ENCODE data around the gene COQ8A.
"Not testable (repeated sequence)": the region's sequence is repeated elsewhere in the genome, so short reads cannot be mapped to it uniquely, and the experiment has no call there.

COQ8A gene

DNA sequence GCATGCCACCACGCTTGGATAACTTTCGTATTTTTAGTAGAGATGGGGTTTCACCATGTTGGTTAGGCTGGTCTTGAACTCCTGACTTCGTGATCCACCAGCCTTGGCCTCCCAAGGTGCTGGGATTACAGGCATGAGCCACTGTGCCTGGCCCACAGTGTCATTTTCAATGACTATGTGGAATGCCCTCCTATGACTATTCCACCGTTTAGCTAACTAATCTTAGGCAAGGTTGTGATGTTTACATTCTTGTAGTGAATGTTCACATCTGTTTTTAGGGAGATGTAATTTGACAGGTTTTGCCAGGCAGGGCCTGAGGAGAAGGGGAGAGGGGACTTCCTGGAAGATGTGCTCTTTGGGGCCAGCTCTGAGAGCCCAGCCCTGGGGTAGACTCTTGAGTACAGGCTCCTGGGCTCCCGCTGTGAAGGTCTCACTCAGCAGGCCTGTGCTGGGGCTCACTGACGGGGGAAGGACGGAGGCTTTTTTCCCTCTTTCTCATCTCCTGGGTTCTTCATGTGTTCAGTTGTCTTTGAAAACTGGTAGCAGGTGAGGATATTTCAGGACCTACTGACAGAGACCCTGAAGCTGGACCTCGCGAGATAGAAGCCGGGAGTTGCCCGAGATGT is 13.2 kb downstream of the COQ8A start:
- DNase-seq, result no peak

DNA sequence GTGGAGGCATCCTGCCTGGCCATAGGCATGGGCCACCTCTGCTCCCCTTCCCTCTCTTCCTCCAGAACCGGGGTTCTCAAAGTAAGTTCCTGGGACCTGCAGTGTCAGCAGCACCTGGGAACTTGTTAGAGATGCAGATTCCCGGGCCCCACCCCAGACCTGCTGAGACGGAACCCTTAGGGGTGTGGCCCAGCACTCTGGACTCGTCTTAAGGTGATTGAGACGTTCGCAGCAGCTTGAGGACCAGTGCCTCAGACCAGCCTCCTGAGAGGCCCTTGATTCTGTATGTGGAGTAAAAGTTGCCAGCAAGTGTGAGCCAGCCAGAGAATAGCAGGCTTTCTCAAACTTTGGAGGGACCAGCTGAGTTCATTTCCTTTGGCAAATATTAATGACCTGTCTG is 14.2 kb downstream of the COQ8A start:
- DNase-seq, result no peak

DNA sequence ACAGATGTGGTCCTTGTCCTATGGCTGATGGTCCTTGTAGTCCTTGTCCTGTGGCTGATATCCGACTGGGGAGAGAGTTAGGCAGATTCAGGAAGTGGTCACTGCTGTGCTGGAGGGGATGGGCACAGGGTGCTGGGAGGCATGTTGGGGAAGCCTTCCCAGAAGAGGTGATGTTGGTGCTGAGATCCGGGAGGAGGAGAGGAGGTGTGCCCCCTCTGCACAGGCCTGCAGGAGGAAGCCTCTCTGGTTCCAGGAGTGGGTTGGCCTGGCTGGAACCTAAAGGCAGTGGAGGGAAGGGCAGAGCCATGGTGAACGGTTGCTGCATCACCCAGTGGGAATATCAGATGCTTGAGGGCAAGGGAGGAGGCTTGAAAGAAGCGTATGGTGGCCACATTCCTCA is 14.7 kb downstream of the COQ8A start:
- DNase-seq, result no peak

DNA sequence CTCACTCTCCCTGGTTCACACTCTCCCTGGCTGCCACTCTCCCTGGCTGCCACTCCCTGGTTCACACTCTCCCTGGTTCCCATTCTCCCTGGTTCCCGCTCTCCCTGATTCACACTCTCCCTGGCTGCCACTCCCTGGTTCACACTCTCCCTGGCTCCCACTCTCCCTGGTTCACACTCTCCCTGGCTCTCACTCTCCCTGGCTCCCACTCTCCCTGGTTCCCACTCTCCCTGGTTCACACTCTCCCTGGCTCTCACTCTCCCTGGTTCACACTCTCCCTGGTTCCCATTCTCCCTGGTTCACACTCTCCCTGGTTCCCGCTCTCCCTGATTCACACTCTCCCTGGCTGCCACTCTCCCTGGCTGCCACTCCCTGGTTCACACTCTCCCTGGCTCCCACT is 15.8 kb downstream of the COQ8A start:
- not testable (repeated sequence) for DNase-seq

DNA sequence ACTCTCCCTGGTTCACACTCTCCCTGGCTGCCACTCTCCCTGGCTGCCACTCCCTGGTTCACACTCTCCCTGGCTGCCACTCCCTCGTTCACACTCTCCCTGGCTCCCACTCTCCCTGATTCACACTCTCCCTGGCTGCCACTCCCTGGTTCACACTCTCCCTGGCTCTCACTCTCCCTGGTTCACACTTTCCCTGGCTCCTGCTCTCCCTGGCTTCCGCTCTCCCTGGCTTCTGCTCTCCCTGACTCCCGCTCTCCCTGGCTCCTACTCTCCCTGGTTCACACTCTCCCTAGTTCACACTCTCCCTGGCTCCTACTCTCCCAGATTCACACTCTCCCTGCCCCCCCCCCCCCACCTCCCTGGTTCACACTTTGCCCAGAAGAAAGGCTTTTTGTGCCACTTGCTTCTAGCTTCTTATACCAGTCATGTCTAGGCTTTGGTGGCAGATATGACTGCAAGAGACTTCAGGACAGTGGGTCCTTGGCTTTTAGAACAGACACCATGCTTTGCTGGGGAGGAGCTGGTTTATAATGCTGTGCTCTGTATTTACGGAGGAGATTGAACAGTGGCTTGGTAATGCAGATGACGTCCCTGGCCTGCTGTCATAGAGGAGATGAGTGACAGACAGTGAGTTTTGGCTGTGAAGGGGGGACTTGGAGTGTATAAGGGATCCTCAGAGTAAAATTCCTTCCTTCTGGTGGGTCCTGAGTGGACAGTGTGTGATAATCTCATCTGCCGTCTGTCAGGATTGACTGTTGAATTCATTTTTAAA is 17.0 kb downstream of the COQ8A start:
- DNase-seq, result no peak

DNA sequence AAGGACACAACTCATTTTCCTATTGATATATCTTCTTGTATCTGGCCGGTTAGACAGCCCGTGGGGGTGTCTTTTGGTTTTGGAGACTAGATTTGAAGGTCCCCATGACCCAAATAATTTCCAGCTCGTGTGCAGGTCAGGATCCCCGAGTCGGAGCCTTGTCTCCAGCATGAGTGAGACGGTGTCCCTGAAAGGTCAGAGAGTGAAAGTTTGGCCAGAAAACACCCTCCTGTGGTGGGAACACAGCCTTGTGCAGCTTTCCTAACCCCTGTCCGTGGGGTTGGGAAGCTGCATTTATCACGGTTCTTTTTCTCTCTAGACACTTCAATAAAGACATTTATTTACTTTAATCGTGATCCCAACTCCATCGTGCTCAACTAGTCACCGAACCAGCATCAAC is 17.6 kb downstream of the COQ8A start:
- DNase-seq, result no peak

DNA sequence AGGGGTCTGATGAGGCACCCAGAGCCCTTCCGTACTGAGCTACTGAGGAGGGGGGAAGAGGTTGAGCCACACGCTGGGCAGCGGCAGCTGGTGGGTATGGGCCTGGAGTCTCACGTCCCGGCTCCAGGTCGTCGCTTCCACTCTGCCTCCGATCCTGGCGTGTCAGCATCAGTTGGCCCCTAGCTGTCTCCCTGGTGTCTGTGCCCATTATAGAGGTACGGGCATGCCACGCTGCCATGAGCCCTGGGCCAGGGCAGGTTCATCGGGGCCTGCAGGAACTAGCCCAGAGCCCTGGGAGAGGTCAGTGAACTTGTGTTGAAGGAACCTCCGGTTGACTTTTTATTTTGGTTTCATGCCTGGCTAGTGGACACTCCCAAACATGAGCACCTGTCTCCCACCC is 18.2 kb downstream of the COQ8A start:
- no peak for DNase-seq

DNA sequence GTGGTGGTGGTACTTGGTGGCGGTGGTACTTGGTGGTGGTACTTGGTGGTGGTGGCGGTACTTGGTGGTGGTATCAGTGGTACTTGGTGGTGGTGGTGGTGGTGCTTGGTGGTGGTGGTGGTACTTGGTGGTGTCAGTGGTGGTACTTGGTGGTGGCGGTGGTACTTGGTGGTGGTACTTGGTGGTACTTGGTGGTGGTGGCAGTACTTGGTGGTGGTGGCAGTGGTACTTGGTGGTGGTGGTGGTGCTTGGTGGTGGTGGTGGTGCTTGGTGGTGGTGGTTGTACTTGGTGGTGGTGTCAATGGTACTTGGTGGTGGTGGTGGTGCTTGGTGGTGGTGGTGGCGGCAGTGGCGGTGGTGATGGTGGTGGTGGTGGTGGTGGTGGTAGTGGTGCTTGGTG is 20.2 kb downstream of the COQ8A start:
- DNase-seq, result no peak

DNA sequence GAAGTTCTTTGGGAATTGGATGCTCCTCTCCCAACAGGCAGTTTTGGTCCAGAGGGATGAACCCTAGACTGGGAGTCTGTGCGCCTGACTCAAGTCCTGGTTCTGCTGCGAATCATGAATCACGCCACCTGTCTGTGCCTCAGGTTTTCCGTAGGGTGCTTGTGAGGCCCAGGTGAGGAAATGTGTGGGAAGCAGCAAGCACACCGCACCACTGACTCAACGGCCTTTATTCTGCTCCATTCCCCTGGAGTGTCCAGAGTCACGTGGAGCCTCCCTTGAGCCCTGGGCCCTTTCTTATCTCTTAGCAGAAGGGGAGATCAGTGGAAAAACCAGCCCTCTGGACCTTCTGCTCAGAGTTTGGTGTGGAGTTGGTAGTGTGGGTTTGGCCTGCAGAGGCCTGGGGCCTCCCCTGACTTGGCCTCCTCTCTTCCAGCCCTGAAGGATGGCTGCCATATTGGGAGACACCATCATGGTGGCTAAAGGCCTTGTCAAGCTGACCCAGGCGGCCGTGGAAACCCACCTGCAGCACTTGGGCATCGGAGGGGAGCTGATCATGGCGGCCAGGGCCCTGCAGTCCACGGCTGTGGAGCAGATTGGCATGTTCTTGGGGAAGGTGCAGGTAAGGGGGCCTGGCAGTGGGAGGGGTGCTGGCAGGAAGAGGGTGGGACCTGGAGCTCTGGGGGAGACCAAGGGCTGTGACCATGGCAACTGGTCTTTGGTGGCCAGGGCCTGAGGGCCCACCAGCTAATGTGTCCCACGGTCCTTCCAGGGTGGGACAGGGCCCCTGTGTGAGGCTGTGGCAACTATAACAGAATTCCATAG is 21.1 kb downstream of the COQ8A start:
- DNase-seq, result no peak

DNA sequence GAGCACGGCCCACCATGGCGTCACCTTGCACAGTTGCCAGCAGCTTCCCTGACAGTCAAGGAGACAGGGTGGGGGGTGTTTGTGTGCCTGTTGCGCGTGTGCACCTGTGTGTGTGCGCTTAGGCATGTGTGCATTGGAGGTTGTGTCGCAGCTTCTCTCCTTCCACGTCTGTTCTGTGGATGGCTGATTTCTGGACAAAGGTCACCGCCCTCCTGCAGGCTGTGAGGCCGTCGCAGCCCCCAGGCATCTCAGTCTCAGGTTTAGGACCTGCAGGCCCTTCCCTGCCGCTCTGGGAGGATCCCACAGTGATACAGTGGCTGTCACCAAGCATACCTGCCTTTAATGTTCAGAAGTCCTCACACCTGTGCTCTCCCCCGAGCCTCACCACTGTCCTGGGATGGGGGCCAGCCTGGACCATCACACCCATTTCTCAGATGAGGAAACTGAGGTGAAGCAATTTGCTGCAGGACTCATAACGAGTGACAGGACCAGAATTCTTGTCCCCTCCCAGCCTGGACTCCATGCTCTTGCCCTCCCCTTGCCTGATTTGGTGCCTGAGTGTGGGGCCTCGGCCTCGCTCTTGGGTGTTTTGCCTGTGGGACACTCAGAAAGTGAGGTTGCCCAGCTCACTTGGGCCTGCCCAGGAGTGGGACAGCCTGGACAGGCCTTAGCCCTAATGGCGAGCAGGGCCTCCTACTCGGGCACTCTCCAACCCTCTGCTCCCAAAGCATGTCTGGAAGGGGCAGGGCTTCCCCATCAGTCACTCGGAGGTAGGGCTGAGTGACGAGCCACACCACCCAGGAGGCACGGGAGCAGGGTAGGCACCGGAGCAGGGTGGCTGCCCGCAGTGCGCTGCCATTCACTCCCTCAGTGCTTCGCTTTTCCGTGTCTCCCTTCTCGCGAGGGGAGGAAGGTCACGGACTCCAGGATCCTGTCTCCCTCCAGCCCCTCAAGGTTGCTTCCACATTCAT is 22.6 kb downstream of the COQ8A start:
- no peak for DNase-seq

DNA sequence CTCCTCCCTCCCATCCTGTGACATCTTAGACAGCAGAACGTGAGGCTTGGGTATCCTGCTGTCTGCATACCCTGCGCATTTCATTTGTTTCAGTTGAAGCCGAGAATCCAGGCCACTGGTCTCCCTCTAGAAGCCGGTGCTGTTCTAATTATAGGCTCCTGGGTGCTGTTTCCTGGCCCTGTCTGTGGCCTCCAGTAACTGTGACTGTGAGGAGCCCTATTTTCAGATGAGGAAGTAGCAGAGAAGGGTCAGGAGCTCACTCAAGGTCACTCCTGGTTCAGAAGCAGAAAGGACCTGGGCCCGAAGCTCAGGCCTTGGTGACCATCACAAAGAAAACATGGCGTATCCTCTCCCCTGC is 24.0 kb downstream of the COQ8A start:
- no peak for DNase-seq

DNA sequence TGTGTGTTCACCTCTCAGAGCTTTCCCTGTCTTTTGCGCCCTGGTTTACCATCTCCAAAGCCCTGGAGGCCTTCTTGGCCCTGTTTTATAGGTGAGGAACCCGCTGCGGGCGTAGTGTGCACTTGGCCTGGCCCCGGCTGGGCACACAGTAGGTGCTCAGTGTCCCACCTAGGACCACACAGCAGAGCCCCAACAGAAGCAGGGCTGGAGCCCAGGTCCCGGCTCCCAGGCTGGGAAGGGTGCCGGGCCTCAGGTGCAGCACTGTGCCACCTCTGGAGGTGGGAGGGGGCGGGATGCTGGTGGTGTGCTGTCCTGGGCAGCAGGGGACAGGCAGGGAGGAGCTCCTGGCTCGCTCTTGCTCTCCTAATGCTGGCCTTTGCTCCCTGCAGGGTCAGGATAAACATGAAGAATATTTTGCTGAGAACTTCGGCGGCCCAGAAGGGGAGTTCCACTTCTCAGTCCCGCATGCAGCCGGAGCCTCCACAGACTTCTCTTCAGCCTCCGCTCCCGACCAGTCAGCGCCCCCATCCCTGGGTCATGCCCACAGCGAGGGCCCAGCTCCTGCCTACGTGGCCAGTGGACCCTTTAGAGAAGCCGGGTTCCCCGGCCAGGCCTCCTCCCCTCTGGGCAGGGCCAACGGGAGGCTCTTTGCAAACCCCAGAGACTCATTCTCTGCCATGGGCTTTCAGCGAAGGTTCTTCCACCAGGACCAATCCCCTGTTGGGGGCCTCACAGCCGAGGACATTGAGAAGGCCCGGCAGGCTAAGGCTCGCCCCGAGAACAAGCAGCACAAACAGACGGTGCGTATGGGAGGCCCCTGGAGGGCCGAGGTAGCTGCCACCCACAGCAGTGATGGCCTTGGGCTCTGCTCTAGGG is 24.8 kb downstream of the COQ8A start:
- DNase-seq, result no peak

DNA sequence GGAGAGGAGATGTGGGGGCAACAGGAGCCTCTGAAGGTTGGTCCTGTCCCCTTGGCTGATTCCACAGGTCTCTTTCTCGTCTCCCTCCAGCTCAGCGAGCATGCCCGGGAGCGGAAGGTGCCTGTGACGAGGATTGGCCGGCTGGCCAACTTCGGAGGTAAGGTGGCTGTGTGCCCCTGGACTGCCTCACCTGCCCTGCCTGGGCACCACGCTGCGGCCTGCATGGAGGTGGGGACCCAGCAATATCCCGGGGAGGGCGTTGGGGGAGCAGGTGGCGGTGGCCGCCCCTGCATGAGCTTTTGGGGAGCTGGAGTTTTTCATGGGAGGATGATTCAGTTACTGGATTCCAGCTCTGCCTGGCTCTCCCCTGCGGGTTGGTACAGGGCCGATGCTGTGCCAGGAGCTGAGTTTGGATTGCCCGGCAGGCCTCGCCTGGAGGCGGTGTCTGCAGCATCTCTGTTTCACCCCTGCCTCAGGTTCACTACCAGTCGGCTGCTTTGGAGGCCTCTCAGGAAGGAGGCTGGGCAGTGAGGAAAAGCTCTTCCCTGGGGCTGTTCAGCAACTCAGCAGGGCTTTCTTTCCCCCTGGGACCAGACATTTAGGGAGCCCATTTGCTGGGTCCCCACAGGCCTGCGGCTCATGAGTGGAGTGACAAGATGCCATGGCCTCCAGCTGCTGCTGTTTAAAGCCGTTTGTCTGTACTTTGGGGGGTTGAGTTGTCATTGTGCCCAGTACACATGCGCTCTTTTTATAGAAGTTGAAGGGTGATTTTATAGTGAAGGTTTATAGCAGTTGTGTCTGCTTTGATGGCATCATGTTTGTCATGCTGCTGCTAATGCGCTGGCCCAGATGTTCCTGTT is 25.7 kb downstream of the COQ8A start:
- no peak for DNase-seq

DNA sequence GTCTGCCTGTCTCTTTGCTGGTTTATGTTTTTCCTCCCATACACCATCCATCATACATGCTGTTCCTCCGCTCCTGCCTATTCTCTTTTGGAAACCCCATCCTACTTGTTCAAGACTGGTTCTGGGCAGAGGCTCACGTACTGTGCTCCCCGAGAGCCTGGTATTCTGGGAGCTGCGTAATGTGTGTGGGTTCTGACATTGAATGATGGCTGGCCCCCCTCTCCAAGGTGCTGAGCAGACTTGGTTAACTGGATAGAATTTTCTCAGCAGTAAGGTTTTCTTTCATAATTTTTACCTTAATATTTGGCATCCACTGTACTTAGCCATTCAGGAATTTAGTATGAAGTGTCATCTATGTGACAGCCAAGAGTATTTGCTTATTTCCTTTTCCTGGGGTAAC is 26.6 kb downstream of the COQ8A start:
- DNase-seq, result no peak

DNA sequence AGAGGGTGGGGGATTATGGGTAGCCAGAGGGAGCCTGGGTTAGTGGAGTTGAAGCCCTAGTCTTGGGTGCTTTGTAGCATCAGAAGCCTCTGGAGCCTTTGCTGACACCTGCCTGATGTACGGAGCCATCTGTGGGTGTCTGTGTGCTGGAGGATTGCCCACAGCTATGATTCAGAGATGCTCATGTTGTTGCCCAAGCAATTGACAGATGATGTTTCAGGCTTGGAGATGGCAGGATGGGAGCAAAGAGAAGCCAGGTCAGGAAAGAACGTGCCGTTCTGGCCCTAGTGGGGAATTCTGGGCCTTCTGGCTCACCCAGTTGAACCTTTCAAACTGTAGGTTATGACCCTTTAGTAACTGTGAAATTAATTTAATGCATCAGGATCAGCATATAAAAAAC is 27.6 kb downstream of the COQ8A start:
- no peak for DNase-seq

DNA sequence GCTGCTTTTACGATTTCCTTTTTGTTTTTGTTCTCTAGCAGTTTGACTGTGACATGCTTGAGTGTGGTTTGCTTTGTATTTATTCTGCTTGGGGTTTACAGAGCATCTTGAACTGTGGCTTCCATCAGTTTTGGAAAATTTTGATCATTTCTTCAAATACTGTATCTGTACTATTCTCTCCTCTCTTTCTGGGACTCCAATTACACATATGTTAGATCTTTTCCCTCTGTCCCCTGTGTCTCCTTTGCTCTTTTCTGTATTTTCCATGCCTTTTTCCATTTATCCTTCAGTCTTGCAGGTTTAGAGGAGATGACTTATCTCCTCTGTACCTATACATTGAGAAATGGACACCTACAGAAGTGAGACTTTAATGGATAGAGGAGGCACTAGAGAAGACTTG is 31.7 kb downstream of the COQ8A start:
- DNase-seq, result no peak

DNA sequence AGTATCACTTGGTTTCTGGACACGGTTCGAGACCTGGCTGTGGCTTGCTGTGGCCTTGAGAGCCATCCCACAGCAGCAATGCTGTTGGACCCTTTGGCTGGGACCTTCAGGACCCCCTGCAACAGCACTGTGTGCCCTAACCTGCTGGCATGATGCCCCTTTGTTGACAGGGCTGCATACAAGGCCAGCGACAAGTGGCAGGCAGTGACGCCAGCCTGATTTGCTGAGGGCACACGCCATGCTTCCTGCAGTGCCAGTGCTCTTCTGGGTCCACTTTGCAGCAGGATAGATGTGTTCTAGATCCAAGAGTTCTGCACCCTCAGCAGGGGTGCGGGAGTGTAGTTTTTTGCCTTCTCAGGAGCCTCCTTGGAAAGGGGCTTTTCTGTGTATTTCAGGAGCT is 32.8 kb downstream of the COQ8A start:
- DNase-seq, result no peak

DNA sequence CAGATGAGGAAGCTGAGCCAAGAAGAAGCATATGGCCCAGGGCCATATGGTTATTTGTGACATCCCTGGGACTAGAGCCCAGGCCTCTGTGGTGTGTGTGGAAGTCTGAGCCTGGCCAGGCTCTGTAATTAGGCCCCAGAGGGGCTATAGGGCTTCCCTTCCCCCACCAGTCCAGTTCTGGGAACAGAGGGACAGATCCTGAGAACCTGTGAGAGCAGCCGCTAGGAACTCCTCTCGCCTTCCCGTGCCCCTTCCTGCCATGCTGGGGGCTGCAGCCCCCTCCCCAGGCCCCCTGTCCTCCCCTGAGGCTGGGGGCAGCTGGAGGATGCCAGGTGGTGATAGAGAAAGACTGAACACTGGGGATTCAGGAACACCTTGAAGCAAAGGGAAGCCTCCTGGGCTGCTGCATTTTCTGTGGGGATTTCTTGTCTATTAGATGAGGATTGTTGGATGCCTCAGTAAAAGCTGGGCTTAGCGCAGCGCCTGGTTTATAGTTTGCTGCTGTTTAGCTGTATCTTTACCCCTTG is 33.3 kb downstream of the COQ8A start:
- DNase-seq, result peak; percentile 57 to 83

DNA sequence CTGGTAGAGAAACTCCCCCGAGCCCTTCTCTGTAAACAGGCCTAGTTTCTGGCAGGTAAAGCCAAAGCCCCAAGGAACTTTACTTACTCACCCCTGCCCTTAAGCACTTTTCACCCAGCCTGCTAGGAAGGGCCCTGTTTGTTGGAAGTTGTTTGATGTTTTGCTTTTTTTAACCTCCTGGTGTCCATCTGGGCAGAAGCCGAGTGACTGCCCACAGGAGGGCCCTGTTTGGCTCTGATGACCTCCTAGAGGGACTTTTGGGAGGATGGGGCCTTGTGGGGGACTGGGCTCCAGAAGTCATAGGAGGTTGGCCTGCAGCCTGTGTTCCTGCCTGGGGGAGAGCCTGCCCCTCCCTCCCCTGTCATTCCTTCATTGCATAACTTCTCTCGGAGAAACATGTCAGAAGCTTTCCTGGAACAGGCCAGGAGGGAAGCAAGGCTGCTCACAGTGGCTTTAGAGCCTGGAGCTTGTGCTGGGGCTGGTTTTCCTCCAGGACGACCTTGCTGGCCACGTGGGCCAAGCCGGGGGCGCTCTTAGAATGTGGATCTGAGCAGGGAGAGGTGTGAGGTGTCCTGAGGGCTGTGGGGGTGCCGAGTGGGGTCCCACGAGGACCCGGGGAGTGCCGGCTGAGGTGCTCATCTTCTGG is 33.9 kb downstream of the COQ8A start:
- DNase-seq, result peak in 1 of 2 experiments; percentile 24

All from NCI-H524 (cell line).